ENCODE results near the gene IFIT3.

IFIT3 gene

DNA sequence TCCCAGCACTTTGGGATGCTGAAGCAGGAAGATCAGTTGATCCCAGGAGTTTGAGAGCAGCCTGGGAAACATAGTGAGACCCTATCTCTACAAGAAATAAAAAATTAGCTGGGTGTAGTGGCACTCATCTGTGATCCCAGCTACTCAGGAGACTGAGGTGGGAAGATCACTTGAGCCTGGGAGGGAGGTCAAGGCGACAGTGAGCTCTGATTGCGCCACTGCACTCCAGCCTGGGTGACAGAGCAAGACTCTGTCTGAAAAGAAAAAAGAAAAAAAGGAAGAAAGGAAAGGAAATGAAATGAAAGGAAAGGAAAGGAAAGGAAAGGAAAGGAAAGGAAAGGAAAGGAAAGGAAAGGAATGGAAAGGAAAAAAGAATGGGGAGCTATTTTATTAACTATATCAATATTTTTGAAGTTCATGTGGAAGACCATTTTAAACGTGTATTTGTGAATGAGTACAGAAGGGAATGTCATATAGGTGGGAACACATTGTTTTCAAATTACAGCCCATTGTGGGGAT, 33.0 kb upstream of the IFIT3 start:
- Histone ChIP-seq H2AFZ (no peak overlapping the region), H3K4me1 (peaks cover 3% of the 10 kb centered on the region), H3K9ac (no peak overlapping the region), H3K79me2 (no peaks in the 10 kb centered on the region), H3K4me2 (ENCODE audit: low read length) (no peak overlapping the region), H3K27me3 (ENCODE audit: control insufficient read depth, insufficient read depth, low read length) (no peaks in the 10 kb centered on the region), H3K9me3 (ENCODE audit: control insufficient read depth, low read length) (no peaks in the 10 kb centered on the region), H3K27ac (no peak overlapping the region), H3K4me3 (ENCODE audit: low read depth, low read length) (no peak overlapping the region), H3K36me3 (ENCODE audit: control insufficient read depth, insufficient read depth, low read length) (no peaks in the 10 kb centered on the region)
- TF ChIP-seq CTCF (IDR thresholded peaks at IDR 0.05) = no peak

- no peaks in the 10 kb centered on the region for H3K79me2 ChIP-seq
- peaks cover 3% of the 10 kb centered on the region for H3K4me1 ChIP-seq
- no peak overlapping the region for H2AFZ ChIP-seq
- no peak overlapping the region for H3K4me3 ChIP-seq (ENCODE audit: low read depth, low read length)
- no peak for TF ChIP-seq CTCF (IDR thresholded peaks at IDR 0.05)
- H3K4me2 ChIP-seq (ENCODE audit: low read length) = no peak overlapping the region
- H3K36me3 ChIP-seq (ENCODE audit: control insufficient read depth, insufficient read depth, low read length) = no peaks in the 10 kb centered on the region
- H3K9ac ChIP-seq = no peak overlapping the region
- H3K9me3 ChIP-seq (ENCODE audit: control insufficient read depth, low read length) = no peaks in the 10 kb centered on the region
- no peak overlapping the region for H3K27ac ChIP-seq
- H3K27me3 ChIP-seq (ENCODE audit: control insufficient read depth, insufficient read depth, low read length) = no peaks in the 10 kb centered on the region
Measured at GRCh38 chr10:89295597-89295996, 32.2 kb upstream of the IFIT3 start.

DNA sequence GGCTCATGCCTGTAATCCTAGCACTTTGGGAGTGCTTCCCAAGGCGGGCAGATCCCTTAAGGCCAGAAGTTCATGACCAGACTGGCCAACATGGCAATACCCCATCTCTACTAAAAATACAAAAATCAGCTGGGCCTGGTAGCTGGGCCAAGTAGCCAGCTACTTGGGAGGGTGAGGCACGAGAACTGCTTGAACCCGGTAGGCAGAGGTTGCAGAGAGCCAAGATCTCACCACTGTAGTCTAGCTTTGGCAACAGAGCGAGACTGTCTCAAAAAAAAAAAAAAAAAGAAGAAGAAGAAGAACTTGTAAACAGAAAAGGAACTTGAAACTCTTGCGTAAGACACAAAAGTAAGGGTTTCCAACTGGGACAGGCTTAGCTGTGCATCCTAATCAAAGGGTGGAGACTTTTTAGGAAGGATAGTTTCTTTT, 31.6 kb upstream of the IFIT3 start:
- H3K9me3 ChIP-seq (ENCODE audit: control insufficient read depth, low read length) = no peaks in the 10 kb centered on the region

DNA sequence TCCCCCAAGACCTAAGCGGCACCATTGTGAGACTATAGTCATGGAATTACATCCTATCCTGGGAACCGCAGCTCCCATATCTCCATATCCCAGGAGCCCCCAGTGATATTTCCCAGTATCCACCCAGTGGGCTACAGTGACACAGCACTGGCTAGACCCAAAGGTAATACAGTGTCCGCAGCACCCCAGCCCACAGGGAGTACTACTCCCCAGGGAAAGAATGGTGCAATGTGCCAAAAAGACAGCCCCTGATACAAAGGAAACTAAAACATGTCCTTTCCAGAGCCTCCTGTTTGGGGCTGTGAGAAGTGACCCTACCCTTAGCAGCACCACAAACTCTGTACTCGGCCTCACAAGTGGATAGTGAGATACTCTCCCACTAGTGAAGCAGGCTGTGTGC, 30.4 kb upstream of the IFIT3 start:
- Histone ChIP-seq H3K27ac (no peak overlapping the region), H3K79me2 (no peaks in the 10 kb centered on the region), H2AFZ (no peak overlapping the region), H3K9me3 (ENCODE audit: control insufficient read depth, low read length) (no peaks in the 10 kb centered on the region), H3K9ac (no peak overlapping the region), H3K4me3 (ENCODE audit: low read depth, low read length) (no peak overlapping the region), H3K4me2 (ENCODE audit: low read length) (no peak overlapping the region), H3K27me3 (ENCODE audit: control insufficient read depth, insufficient read depth, low read length) (no peaks in the 10 kb centered on the region), H3K36me3 (ENCODE audit: control insufficient read depth, insufficient read depth, low read length) (no peaks in the 10 kb centered on the region), H3K4me1 (peaks cover 10% of the 10 kb centered on the region)
- TF ChIP-seq CTCF (IDR thresholded peaks at IDR 0.05) = no peak

More for the DNA sequence above, 31.6 kb upstream of the IFIT3 start:
- Histone ChIP-seq H3K4me2 (ENCODE audit: low read length) (no peak overlapping the region), H3K4me1 (peaks cover 5% of the 10 kb centered on the region), H3K27me3 (ENCODE audit: control insufficient read depth, insufficient read depth, low read length) (no peaks in the 10 kb centered on the region), H3K36me3 (ENCODE audit: control insufficient read depth, insufficient read depth, low read length) (no peaks in the 10 kb centered on the region), H3K79me2 (no peaks in the 10 kb centered on the region), H2AFZ (no peak overlapping the region), H3K9ac (no peak overlapping the region), H3K4me3 (ENCODE audit: low read depth, low read length) (no peak overlapping the region), H3K27ac (peak overlapping the region; percentile 21)
- TF ChIP-seq CTCF (IDR thresholded peaks at IDR 0.05) = no peak

GRCh38 chr10:89297791-89298190, 30.0 kb upstream of the IFIT3 start:
- H2AFZ ChIP-seq = no peak overlapping the region
- H3K79me2 ChIP-seq = no peaks in the 10 kb centered on the region
- H3K4me2 ChIP-seq (ENCODE audit: low read length) = no peak overlapping the region
- H3K9me3 ChIP-seq (ENCODE audit: control insufficient read depth, low read length) = no peaks in the 10 kb centered on the region
- TF ChIP-seq CTCF (IDR thresholded peaks at IDR 0.05) = no peak
- H3K27me3 ChIP-seq (ENCODE audit: control insufficient read depth, insufficient read depth, low read length) = no peaks in the 10 kb centered on the region
- no peak overlapping the region for H3K9ac ChIP-seq
- no peaks in the 10 kb centered on the region for H3K36me3 ChIP-seq (ENCODE audit: control insufficient read depth, insufficient read depth, low read length)
- peaks cover 14% of the 10 kb centered on the region for H3K4me1 ChIP-seq
- H3K4me3 ChIP-seq (ENCODE audit: low read depth, low read length) = no peak overlapping the region
- no peak overlapping the region for H3K27ac ChIP-seq
